ENCODE measurements around the gene CSF1. TPM values are rescaled to one million over a fixed set of nuclear protein-coding genes. Genes with fewer than 3 reads are reported as not detected.

CSF1 gene
- total RNA-seq, 4 donors from 2014 or later, result 33.5 to 127 (median 62.3) TPM

DNA sequence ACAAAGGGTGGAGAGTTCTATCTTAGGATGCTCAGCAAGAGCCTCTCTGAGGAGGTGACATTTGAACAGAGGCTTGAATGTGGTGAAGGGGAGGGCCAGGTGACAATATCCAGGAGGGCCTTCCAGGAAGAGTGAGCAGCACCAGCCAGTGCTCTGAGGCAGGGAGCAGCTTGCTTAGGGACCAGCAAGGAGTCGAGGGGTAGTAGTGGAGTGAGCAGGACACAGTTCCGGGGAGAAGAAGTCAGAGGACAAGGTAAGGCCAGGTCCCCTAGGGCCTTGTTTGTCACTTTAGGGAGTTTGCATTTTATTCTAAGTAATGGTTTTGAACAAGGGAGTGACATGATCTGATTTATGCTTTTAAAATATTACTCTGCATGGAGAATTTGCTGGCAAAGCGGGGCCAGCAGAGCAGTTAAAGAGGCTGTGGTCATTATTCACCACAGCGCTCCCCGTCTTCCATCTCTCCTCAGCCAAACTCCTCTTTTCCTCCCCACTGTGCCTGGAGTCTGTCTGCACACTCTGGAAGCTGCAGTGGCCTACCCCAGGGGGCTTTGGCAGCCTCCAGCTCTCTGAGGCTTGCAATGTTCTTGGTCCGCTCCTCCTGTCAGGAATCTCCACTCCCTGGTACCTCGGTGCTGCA lies 17.0 kb upstream of the CSF1 start:
- Histone ChIP-seq H3K27me3 (no peaks in the 10 kb centered on the region), H3K4me3 (replicated peaks in 1 of 3) (no peak overlapping the region), H3K27ac (no peak overlapping the region), H3K9me3 (no peaks in the 10 kb centered on the region), H3K4me1 (peaks cover 0 to 21% of the 10 kb centered on the region in 2 donors), H3K36me3 (no peaks in the 10 kb centered on the region)
- 90 to 93% methylated on average over 7 of the region's 7 CpGs for WGBS, 2 donors
- intact Hi-C loops (cut with DNase I), result no loop called here
- DNase-seq, result no peak
- TF ChIP-seq POLR2A (IDR thresholded peaks at IDR 0.05), result no peak
- TF ChIP-seq, protein P1, sequence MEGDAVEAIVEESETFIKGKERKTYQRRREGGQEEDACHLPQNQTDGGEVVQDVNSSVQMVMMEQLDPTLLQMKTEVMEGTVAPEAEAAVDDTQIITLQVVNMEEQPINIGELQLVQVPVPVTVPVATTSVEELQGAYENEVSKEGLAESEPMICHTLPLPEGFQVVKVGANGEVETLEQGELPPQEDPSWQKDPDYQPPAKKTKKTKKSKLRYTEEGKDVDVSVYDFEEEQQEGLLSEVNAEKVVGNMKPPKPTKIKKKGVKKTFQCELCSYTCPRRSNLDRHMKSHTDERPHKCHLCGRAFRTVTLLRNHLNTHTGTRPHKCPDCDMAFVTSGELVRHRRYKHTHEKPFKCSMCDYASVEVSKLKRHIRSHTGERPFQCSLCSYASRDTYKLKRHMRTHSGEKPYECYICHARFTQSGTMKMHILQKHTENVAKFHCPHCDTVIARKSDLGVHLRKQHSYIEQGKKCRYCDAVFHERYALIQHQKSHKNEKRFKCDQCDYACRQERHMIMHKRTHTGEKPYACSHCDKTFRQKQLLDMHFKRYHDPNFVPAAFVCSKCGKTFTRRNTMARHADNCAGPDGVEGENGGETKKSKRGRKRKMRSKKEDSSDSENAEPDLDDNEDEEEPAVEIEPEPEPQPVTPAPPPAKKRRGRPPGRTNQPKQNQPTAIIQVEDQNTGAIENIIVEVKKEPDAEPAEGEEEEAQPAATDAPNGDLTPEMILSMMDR (IDR thresholded peaks at IDR 0.05), result no peak

DNA sequence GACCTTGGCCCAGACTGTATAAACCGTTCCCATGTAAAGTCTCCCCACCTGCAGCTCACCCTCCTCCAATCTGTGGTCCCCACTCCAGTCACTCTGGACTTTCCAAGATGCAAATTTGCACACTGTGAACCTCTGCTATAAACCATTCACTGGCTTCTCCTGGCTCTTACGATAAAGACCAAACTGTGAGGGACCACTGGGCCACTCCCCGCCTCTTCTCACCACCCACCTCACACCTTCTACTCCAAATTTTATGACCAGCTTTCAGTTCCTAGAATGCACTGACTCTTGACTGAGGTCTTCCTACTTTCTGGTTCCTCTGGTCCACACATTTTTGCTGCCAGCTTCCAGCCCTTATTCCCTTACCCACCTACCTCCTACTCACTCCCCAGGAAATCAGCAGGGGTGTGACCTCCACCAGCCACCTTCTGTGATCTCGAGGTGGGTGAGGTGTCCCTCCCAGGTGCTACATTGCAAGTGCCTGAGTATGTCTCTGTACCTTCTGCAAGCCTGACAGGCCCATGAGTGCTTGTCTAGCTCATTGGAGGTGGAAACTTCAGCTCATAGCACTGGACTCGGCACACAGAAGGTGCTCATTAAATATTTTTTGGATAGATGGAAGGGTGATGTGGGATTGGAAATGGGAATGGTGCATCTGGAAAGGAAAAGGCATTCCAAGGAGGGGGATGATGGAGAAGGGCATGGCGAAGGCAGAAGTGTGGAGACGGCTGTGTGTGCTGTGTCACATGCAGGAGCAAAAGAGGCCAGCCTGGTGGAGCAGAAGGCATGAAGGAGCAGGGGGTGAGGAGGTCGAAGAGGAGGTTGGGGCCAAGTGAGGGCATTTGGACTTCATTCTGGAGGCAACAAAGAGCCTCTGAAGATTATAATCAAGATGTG lies 15.6 kb upstream of the CSF1 start:
- intact Hi-C loops (cut with DNase I), result no loop called here
- DNase-seq, result no peak
- TF ChIP-seq, protein P1 (IDR thresholded peaks at IDR 0.05), result no peak
- TF ChIP-seq POLR2A (IDR thresholded peaks at IDR 0.05), result no peak
- Histone ChIP-seq H3K27ac (no peak overlapping the region), H3K36me3 (no peaks in the 10 kb centered on the region), H3K4me1 (peaks cover 0 to 21% of the 10 kb centered on the region in 2 donors), H3K4me3 (replicated peaks in 1 of 3) (no peak overlapping the region), H3K27me3 (no peaks in the 10 kb centered on the region), H3K9me3 (no peaks in the 10 kb centered on the region)
- 79% methylated on average over 8 of the region's 8 CpGs for WGBS, 2 donors

DNA sequence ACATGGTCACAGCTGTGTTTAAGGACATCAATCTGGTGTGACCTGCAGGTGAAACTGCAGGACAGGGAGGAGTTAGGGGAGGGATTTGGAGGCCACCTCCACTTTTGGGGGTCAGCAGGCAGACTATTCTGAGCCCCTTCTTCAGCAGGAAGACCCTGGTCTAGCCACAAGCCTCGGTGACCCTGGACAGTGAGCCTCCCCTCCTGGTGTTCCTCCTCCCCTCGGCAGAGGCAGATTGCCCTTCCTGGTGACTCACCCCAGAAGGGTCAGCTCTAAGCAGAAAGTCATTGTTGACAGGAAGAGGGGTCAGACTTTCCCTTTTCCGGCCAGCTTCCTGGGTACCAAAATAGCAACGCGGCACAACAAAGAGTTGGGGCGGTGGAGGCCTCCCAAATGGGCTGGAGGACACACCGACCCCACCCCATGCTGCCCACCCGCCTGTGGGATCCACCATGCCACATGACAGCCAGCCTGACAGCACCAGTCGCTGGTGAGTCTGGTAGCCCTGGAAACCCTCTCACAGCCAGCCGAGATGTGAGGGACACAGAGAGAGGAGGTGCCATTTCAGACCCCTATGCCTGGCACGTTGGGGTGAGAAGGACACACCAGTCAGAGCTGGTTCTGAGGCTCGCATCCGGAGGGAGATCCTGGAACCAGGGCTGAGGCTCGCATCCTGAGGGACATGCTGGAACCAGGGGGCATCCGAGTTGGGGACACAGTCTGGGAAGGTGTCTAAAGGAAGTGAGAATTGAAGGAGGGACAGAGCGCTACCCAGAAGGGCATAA lies 14.7 kb upstream of the CSF1 start:
- no peaks in the 10 kb centered on the region for H3K9me3 ChIP-seq
- DNase-seq, result no peak
- 64 to 72% methylated on average over 15 to 16 of the region's 16 CpGs for WGBS, 2 donors
- no peak overlapping the region for H3K4me3 ChIP-seq (replicated peaks in 1 of 3)
- peaks cover 0 to 21% of the 10 kb centered on the region in 2 donors for H3K4me1 ChIP-seq
- intact Hi-C loops (cut with DNase I), result no loop called here
- no peaks in the 10 kb centered on the region for H3K27me3 ChIP-seq
- H3K27ac ChIP-seq, result peak overlapping the region in 1 of 3 donors; percentile 14
- no peak for TF ChIP-seq POLR2A (IDR thresholded peaks at IDR 0.05)
- TF ChIP-seq, protein P1 (IDR thresholded peaks at IDR 0.05), result no peak
- H3K36me3 ChIP-seq, result no peaks in the 10 kb centered on the region

DNA sequence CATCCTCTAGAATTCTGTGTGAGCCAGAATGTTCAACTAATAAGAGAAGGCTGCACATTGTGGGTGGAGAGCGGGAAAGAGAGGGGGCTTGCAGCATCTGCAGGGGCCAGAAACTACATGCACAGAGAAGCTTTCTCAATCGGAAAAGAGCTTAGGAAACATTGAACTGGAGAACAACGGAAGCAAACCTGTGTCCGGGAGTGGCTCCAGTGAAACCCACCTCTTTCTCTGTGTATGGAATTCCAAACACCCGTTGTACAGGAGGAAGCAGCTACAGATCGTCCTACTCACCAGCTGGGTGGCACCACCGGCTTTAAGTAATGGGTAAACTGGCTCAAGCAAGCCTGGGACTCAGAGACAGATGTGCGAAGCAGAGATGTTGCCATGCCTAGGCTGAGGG lies 14.0 kb upstream of the CSF1 start:
- WGBS, 2 donors, result 73 to 84% methylated on average over 8 of the region's 8 CpGs
- no peak overlapping the region for H3K27ac ChIP-seq
- H3K4me1 ChIP-seq, result peaks cover 0 to 21% of the 10 kb centered on the region in 2 donors
- H3K4me3 ChIP-seq (replicated peaks in 1 of 3), result no peak overlapping the region
- TF ChIP-seq POLR2A (IDR thresholded peaks at IDR 0.05), result no peak
- TF ChIP-seq, protein P1 (IDR thresholded peaks at IDR 0.05), result no peak
- H3K36me3 ChIP-seq, result no peaks in the 10 kb centered on the region
- no peaks in the 10 kb centered on the region for H3K9me3 ChIP-seq
- DNase-seq, result no peak
- no peaks in the 10 kb centered on the region for H3K27me3 ChIP-seq
- intact Hi-C loops (cut with DNase I), result no loop called here

All from thyroid gland (tissue), 4 donors.